ENCODE measurements around the gene LRBA.
"Not testable (repeated sequence)": the region's sequence is repeated elsewhere in the genome, so short reads cannot be mapped to it uniquely, and the experiment has no call there.

Gene LRBA

GRCh38 chr4:150976478-150977118 lies 38.5 kb downstream of the LRBA start:
- H3K27me3 ChIP-seq (ENCODE audit: control insufficient read depth, insufficient read depth, low read length): no peaks in the 10 kb centered on the region
- peaks cover 2% of the 10 kb centered on the region for H3K4me1 ChIP-seq (ENCODE audit: control insufficient read depth, insufficient read depth, low read length)
- H3K27ac ChIP-seq (ENCODE audit: low read length): no peak overlapping the region
- no peak overlapping the region for H3K4me3 ChIP-seq (ENCODE audit: low read length)
- H3K36me3 ChIP-seq (ENCODE audit: control insufficient read depth, insufficient read depth, low read length): no peaks in the 10 kb centered on the region
- no peak for DNase-seq (ENCODE audit: low read depth, low spot score)
- no CpG with 5 or more reads among the region's 11 CpGs for WGBS (ENCODE audit: insufficient coverage, insufficient read length)
- no peaks in the 10 kb centered on the region for H3K9me3 ChIP-seq (ENCODE audit: control insufficient read depth, insufficient read depth, low read length)

DNA sequence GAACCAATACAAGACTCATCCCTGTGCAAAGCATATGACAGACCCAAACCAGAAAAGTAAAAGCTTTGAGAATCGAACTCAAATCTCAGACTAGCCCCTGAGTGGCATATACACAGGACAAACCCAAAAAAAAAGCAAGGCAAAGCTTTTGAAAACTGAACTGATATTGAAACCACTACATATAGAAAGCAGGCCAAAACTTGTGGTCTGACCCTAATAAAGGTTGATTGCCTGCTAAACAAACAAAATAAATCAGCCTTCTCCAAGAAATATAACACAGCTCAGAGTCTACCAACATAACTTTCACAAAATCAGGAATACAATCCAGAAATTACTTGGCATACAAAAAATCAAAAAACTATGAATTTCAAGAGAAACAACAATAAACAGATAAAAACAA lies 40.3 kb downstream of the LRBA start:
- Histone ChIP-seq H3K4me3 (ENCODE audit: low read length) (no peak overlapping the region), H3K27ac (ENCODE audit: low read length) (no peak overlapping the region), H3K27me3 (ENCODE audit: control insufficient read depth, insufficient read depth, low read length) (no peaks in the 10 kb centered on the region), H3K36me3 (ENCODE audit: control insufficient read depth, insufficient read depth, low read length) (no peaks in the 10 kb centered on the region), H3K9me3 (ENCODE audit: control insufficient read depth, insufficient read depth, low read length) (no peaks in the 10 kb centered on the region), H3K4me1 (ENCODE audit: control insufficient read depth, insufficient read depth, low read length) (peaks cover 2% of the 10 kb centered on the region)
- WGBS (ENCODE audit: insufficient coverage, insufficient read length): no CpG with 5 or more reads among the region's 1 CpG
- no peak for DNase-seq (ENCODE audit: low read depth, low spot score)

GRCh38 chr4:150974252-150974640 lies 40.8 kb downstream of the LRBA start:
- Histone ChIP-seq H3K9me3 (ENCODE audit: control insufficient read depth, insufficient read depth, low read length) (no peaks in the 10 kb centered on the region), H3K4me1 (ENCODE audit: control insufficient read depth, insufficient read depth, low read length) (peaks cover 2% of the 10 kb centered on the region), H3K27me3 (ENCODE audit: control insufficient read depth, insufficient read depth, low read length) (no peaks in the 10 kb centered on the region), H3K36me3 (ENCODE audit: control insufficient read depth, insufficient read depth, low read length) (no peaks in the 10 kb centered on the region), H3K27ac (ENCODE audit: low read length) (no peak overlapping the region), H3K4me3 (ENCODE audit: low read length) (no peak overlapping the region)
- no peak for DNase-seq (ENCODE audit: low read depth, low spot score)
- no CpG with 5 or more reads among the region's 1 CpG for WGBS (ENCODE audit: insufficient coverage, insufficient read length)

GRCh38 chr4:150973626-150974251 lies 41.3 kb downstream of the LRBA start:
- no peaks in the 10 kb centered on the region for H3K36me3 ChIP-seq (ENCODE audit: control insufficient read depth, insufficient read depth, low read length)
- no peak overlapping the region for H3K4me3 ChIP-seq (ENCODE audit: low read length)
- no peaks in the 10 kb centered on the region for H3K27me3 ChIP-seq (ENCODE audit: control insufficient read depth, insufficient read depth, low read length)
- no peak for DNase-seq (ENCODE audit: low read depth, low spot score)
- no CpG with 5 or more reads among the region's 6 CpGs for WGBS (ENCODE audit: insufficient coverage, insufficient read length)
- H3K4me1 ChIP-seq (ENCODE audit: control insufficient read depth, insufficient read depth, low read length): peaks cover 2% of the 10 kb centered on the region
- no peak overlapping the region for H3K27ac ChIP-seq (ENCODE audit: low read length)
- H3K9me3 ChIP-seq (ENCODE audit: control insufficient read depth, insufficient read depth, low read length): no peaks in the 10 kb centered on the region

GRCh38 chr4:150972592-150972991 lies 42.5 kb downstream of the LRBA start:
- Histone ChIP-seq H3K27me3 (ENCODE audit: control insufficient read depth, insufficient read depth, low read length) (no peaks in the 10 kb centered on the region), H3K4me3 (ENCODE audit: low read length) (no peak overlapping the region), H3K9me3 (ENCODE audit: control insufficient read depth, insufficient read depth, low read length) (no peaks in the 10 kb centered on the region), H3K27ac (ENCODE audit: low read length) (no peak overlapping the region), H3K36me3 (ENCODE audit: control insufficient read depth, insufficient read depth, low read length) (no peaks in the 10 kb centered on the region), H3K4me1 (ENCODE audit: control insufficient read depth, insufficient read depth, low read length) (peaks cover 2% of the 10 kb centered on the region)
- DNase-seq (ENCODE audit: low read depth, low spot score): no peak
- no CpG with 5 or more reads among the region's 1 CpG for WGBS (ENCODE audit: insufficient coverage, insufficient read length)

- H3K27me3 ChIP-seq (ENCODE audit: control insufficient read depth, insufficient read depth, low read length): no peaks in the 10 kb centered on the region
- peaks cover 2% of the 10 kb centered on the region for H3K4me1 ChIP-seq (ENCODE audit: control insufficient read depth, insufficient read depth, low read length)
- H3K36me3 ChIP-seq (ENCODE audit: control insufficient read depth, insufficient read depth, low read length): no peaks in the 10 kb centered on the region
- no peak overlapping the region for H3K27ac ChIP-seq (ENCODE audit: low read length)
- no peaks in the 10 kb centered on the region for H3K9me3 ChIP-seq (ENCODE audit: control insufficient read depth, insufficient read depth, low read length)
- no peak overlapping the region for H3K4me3 ChIP-seq (ENCODE audit: low read length)
- no peak for DNase-seq (ENCODE audit: low read depth, low spot score)
Measured at GRCh38 chr4:150971901-150972300, 43.2 kb downstream of the LRBA start.

- Histone ChIP-seq H3K27ac (ENCODE audit: low read length) (no peak overlapping the region), H3K36me3 (ENCODE audit: control insufficient read depth, insufficient read depth, low read length) (no peaks in the 10 kb centered on the region), H3K27me3 (ENCODE audit: control insufficient read depth, insufficient read depth, low read length) (no peaks in the 10 kb centered on the region), H3K9me3 (ENCODE audit: control insufficient read depth, insufficient read depth, low read length) (no peaks in the 10 kb centered on the region), H3K4me3 (ENCODE audit: low read length) (no peak overlapping the region), H3K4me1 (ENCODE audit: control insufficient read depth, insufficient read depth, low read length) (no peaks in the 10 kb centered on the region)
- no peak for DNase-seq (ENCODE audit: low read depth, low spot score)
- no CpG with 5 or more reads among the region's 2 CpGs for WGBS (ENCODE audit: insufficient coverage, insufficient read length)
Measured at GRCh38 chr4:150970685-150971151, 44.4 kb downstream of the LRBA start.

- H3K4me1 ChIP-seq (ENCODE audit: control insufficient read depth, insufficient read depth, low read length): no peaks in the 10 kb centered on the region
- no peak for DNase-seq (ENCODE audit: low read depth, low spot score)
- H3K36me3 ChIP-seq (ENCODE audit: control insufficient read depth, insufficient read depth, low read length): no peaks in the 10 kb centered on the region
- H3K27me3 ChIP-seq (ENCODE audit: control insufficient read depth, insufficient read depth, low read length): no peaks in the 10 kb centered on the region
- H3K9me3 ChIP-seq (ENCODE audit: control insufficient read depth, insufficient read depth, low read length): no peaks in the 10 kb centered on the region
- H3K27ac ChIP-seq (ENCODE audit: low read length): no peak overlapping the region
- no peak overlapping the region for H3K4me3 ChIP-seq (ENCODE audit: low read length)
Measured at GRCh38 chr4:150964754-150965153, 50.3 kb downstream of the LRBA start.

DNA sequence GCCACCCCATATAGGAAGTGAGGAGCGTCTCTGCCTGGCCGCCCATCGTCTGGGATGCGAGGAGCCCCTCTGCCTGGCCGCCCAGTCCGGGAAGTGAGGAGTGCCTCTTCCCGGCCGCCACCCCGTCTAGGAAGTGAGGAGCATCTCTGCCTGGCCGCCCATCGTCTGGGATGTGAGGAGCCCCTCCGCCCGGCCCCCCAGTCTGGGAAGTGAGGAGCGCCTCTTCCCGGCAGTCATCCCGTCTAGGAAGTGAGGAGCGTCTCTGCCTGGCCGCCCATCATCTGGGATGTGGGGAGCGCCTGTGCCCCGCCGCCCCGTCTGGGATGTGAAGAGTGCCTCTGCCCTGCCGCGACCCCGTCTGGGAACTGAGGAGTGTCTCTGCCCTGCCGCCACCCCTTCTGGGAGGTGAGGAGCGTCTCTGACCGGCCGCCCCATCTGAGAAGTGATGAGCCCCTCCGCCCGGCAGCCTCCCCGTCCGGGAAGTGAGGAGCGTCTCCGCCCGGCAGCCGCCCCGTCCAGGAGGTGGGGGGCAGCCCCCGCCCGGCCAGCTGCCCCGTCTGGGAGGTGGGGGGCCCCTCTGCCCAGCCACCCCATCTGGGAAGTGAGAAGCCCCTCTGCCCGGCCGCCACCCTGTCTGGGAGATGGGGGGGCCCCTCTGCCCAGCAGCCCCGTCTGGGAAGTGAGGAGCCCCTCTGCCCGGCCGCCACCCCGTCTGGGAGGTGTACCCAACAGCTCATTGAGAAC lies 51.3 kb downstream of the LRBA start:
- H3K4me3 ChIP-seq (ENCODE audit: low read length); H3K4me1 ChIP-seq (ENCODE audit: control insufficient read depth, insufficient read depth, low read length); H3K27me3 ChIP-seq (ENCODE audit: control insufficient read depth, insufficient read depth, low read length); H3K27ac ChIP-seq (ENCODE audit: low read length); H3K9me3 ChIP-seq (ENCODE audit: control insufficient read depth, insufficient read depth, low read length); H3K36me3 ChIP-seq (ENCODE audit: control insufficient read depth, insufficient read depth, low read length); DNase-seq (ENCODE audit: low read depth, low spot score): not testable (repeated sequence)
- WGBS (ENCODE audit: insufficient coverage, insufficient read length): no CpG with 5 or more reads among the region's 47 CpGs

DNA sequence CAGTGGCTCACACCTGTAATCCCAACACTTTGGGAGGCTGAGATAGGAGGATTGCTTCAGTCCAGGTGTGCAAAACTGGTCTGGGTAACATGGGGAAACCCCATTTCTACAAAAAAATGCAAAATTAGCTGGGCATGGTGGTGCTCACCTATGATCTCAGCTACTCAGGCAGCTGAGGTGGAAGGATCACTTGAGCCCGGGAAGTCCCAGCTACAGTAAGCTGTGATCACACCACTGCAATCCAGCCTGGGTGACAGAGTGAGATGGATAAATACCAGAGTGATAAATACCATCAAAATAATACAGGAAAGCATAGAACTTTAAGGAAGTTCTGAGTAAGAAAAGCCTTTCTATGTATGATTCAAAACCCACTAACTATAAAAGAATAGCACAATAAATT lies 52.8 kb downstream of the LRBA start:
- Histone ChIP-seq H3K9me3 (ENCODE audit: control insufficient read depth, insufficient read depth, low read length) (peaks cover 5% of the 10 kb centered on the region; the same call in 1 of the 2 replicates), H3K4me3 (ENCODE audit: low read length) (no peak overlapping the region), H3K36me3 (ENCODE audit: control insufficient read depth, insufficient read depth, low read length) (peaks cover 4% of the 10 kb centered on the region; the same call in 1 of the 2 replicates), H3K4me1 (ENCODE audit: control insufficient read depth, insufficient read depth, low read length) (no peaks in the 10 kb centered on the region), H3K27ac (ENCODE audit: low read length) (no peak overlapping the region), H3K27me3 (ENCODE audit: control insufficient read depth, insufficient read depth, low read length) (no peaks in the 10 kb centered on the region)
- DNase-seq (ENCODE audit: low read depth, low spot score): no peak
- no CpG with 5 or more reads among the region's 1 CpG for WGBS (ENCODE audit: insufficient coverage, insufficient read length)
